Trophoblast cell (in vitro differentiated cells and primary cell): ENCODE results near the gene STX19.
A peak's percentile ranks its signal among the peaks of the same experiment; 100 is the strongest.

Experiments used
- DNase-seq, 2 donors: peaks; one replicate each; pipeline ENCODE4 v3.0.0-alpha.2; 2016
- H2AFZ ChIP-seq: 2 replicates; pipeline ENCODE4 v1.6.1; 2013; ENCODE audit warnings: low read length, moderate library complexity, mild to moderate bottlenecking; ENCODE audit not compliant: insufficient read depth, poor library complexity
- H2AK5ac ChIP-seq: 2 replicates; pipeline ENCODE4 v1.6.1; 2013; ENCODE audit warnings: mild to moderate bottlenecking, low read length
- H2BK120ac ChIP-seq: 2 replicates; pipeline ENCODE4 v1.6.1; 2013; ENCODE audit warnings: low read length, mild to moderate bottlenecking, moderate library complexity; ENCODE audit not compliant: insufficient read depth, poor library complexity
- H2BK12ac ChIP-seq: 2 replicates; pipeline ENCODE4 v1.6.1; 2013; ENCODE audit warnings: mild to moderate bottlenecking, low read length, moderate library complexity
- H2BK5ac ChIP-seq: 2 replicates; pipeline ENCODE4 v1.6.1; 2013; ENCODE audit warnings: low read length, low read depth, moderate library complexity, mild to moderate bottlenecking; ENCODE audit not compliant: poor library complexity
- H3K14ac ChIP-seq: 2 replicates; pipeline ENCODE4 v1.6.1; 2013; ENCODE audit warnings: mild to moderate bottlenecking, low read length
- H3K18ac ChIP-seq: 2 replicates; pipeline ENCODE4 v1.6.1; 2013; ENCODE audit warnings: mild to moderate bottlenecking, low read length
- H3K23ac ChIP-seq: 2 replicates; pipeline ENCODE4 v1.6.1; 2013; ENCODE audit warnings: low read length
- H3K27ac ChIP-seq: 2 replicates; pipeline ENCODE4 v1.5.1; 2013; ENCODE audit warnings: low read depth, mild to moderate bottlenecking, inconsistent platforms, low read length, moderate library complexity
- H3K27me3 ChIP-seq: 2 replicates; pipeline ENCODE4 v1.6.1; 2013; ENCODE audit warnings: inconsistent platforms, mild to moderate bottlenecking, low read length, moderate library complexity; ENCODE audit not compliant: insufficient read depth
- H3K36me3 ChIP-seq, 2 experiments: 1 replicate in 1 of 2; 2 replicates in 1 of 2; pipeline ENCODE4 v1.6.1; 2013; ENCODE audit warnings: low read length in 2 of 2, mild to moderate bottlenecking in 2 of 2, moderate library complexity in 1 of 2; ENCODE audit not compliant: insufficient read depth in 2 of 2, control insufficient read depth in 1 of 2
- H3K4ac ChIP-seq: 2 replicates; pipeline ENCODE4 v1.6.1; 2013; ENCODE audit warnings: low read depth, mild to moderate bottlenecking, low read length, moderate library complexity
- H3K4me1 ChIP-seq, 2 experiments: 1 replicate in 1 of 2; 2 replicates in 1 of 2; pipeline ENCODE4 v1.6.1; 2013; ENCODE audit warnings: low read length in 2 of 2, mild to moderate bottlenecking in 2 of 2, moderate library complexity in 1 of 2; ENCODE audit not compliant: insufficient read depth in 2 of 2, control insufficient read depth in 1 of 2
- H3K4me2 ChIP-seq: 2 replicates; pipeline ENCODE4 v1.6.1; 2013; ENCODE audit warnings: inconsistent platforms, mild to moderate bottlenecking, low read length, moderate library complexity
- H3K4me3 ChIP-seq: 2 replicates; pipeline ENCODE4 v1.5.1; 2013; ENCODE audit warnings: mild to moderate bottlenecking, low read depth, low read length, inconsistent platforms
- H3K79me1 ChIP-seq: one replicate; pipeline ENCODE4 v1.6.1; 2013; ENCODE audit warnings: low read length
- H3K79me2 ChIP-seq: 2 replicates; pipeline ENCODE4 v1.6.1; 2013; ENCODE audit warnings: low read length, mild to moderate bottlenecking; ENCODE audit not compliant: control insufficient read depth, insufficient read depth, poor library complexity
- H3K9ac ChIP-seq: 2 replicates; pipeline ENCODE4 v1.6.1; 2013; ENCODE audit warnings: mild to moderate bottlenecking, low read length
- H3K9me3 ChIP-seq: 2 replicates; pipeline ENCODE4 v1.6.1; 2013; ENCODE audit warnings: low read depth, mild to moderate bottlenecking, control low read depth, inconsistent platforms, low read length; ENCODE audit not compliant: insufficient read depth
- H4K12ac ChIP-seq: 2 replicates; pipeline ENCODE4 v1.6.1; 2013; ENCODE audit warnings: low read depth, mild to moderate bottlenecking, low read length, moderate library complexity
- H4K8ac ChIP-seq: 2 replicates; pipeline ENCODE4 v1.6.1; 2013; ENCODE audit warnings: low read depth, mild to moderate bottlenecking, low read length, moderate library complexity
- H4K91ac ChIP-seq: one replicate; pipeline ENCODE4 v1.6.1; 2013; ENCODE audit warnings: low read depth, mild to moderate bottlenecking, low read length, moderate library complexity
- WGBS: extraction: QIAGEN DNeasy Blood & Tissue Kit; methylation state at CpG from one replicate; pipeline ENCODE4 v1.1.7; 2013; ENCODE audit warnings: missing lambda C conversion rate; ENCODE audit not compliant: insufficient read length, insufficient coverage; ENCODE audit errors: extremely low coverage; 5-methylcytosine and 5-hydroxymethylcytosine counted together

STX19 gene

DNA sequence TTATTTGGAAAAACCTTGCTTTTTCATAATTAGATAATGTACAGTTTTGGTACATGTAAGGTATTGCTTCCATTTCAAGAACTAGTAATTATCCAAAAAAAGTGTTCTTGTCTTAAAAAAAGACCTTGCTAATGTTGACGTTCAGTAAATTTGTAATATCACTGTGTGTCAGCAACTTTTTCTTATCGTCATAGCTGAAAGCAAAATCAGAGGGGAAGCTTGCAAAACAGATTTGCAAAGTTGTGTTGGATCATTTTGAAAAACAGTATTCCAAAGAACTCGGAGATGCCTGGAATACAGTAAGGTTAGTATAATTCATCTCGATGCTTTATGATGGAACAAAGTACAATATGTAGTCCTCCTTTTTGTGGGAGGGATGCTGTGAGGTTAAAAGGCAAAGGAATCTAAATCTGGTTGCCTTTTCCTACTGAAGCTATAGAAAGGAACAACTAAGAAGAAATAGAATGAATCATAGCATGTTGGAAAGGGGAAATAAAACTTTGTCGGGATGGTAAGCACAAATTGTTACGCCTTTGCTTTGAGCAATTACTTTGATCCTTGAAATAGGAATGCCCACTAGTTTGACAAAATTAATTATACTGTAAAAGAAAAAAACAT, 36.0 kb upstream of the STX19 start:
- WGBS = no CpG with 5 or more reads among the region's 6 CpGs
- Histone ChIP-seq H3K14ac (no peak overlapping the region), H3K4me1 (peaks cover 1 to 3% of the 10 kb centered on the region in 2 experiments), H3K9me3 (no peaks in the 10 kb centered on the region), H2AFZ (no peak overlapping the region), H3K27ac (no peak overlapping the region), H3K9ac (no peak overlapping the region), H4K12ac (no peak overlapping the region), H3K36me3 (peaks cover 2% of the 10 kb centered on the region in 2 experiments), H3K4me3 (no peak overlapping the region), H3K18ac (no peak overlapping the region), H4K8ac (no peak overlapping the region), H3K79me1 (peaks cover 7% of the 10 kb centered on the region), H3K79me2 (peaks cover 4% of the 10 kb centered on the region), H2BK120ac (no peak overlapping the region), H2AK5ac (no peak overlapping the region), H2BK12ac (no peak overlapping the region), H2BK5ac (no peak overlapping the region), H4K91ac (no peak overlapping the region), H3K4ac (no peak overlapping the region), H3K4me2 (no peak overlapping the region), H3K23ac (no peak overlapping the region), H3K27me3 (no peaks in the 10 kb centered on the region)
- no peak for DNase-seq

DNA sequence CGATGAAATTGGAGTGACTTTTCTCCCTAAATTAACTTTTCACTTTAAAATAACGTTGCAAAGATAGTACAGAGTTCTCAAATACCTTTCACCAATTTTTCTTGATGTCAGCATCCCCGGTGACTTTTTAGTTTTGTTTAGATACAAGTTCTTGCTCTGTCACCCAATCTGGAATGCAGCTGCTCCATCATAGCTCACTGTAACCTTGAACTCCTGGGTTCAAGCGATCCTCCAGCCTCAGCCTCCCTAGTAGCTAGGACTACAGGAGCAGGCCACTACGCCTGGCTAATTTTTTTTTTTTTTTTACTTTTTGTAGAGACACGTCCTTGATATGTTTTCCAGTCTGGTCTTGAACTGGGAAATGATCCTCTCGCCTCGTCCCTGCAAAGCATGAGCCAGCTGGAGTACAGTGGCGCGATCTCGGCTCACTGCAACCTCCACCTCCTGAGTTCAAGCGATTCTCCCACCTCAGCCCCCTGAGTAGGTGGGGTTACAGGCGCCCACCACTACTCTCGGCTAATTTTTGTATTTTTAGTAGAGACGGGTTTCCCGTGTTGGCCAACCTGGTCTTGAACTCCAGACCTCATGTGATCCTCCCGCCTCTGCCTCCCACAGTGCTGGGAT, 35.2 kb upstream of the STX19 start:
- Histone ChIP-seq H3K14ac (no peak overlapping the region), H3K4me3 (peak overlapping the region; percentile 53), H3K23ac (no peak overlapping the region), H4K8ac (peak overlapping the region; percentile 66), H3K36me3 (peaks cover 2 to 4% of the 10 kb centered on the region in 2 experiments), H2AK5ac (peak overlapping the region; percentile 69), H2BK12ac (no peak overlapping the region), H3K4ac (peak overlapping the region; percentile 71), H3K27ac (peak overlapping the region; percentile 85), H4K12ac (peak overlapping the region; percentile 57), H2BK120ac (no peak overlapping the region), H3K79me2 (peaks cover 4% of the 10 kb centered on the region), H2AFZ (peak overlapping the region; percentile 75), H3K9ac (peak overlapping the region; percentile 42), H4K91ac (no peak overlapping the region), H3K18ac (no peak overlapping the region), H2BK5ac (no peak overlapping the region), H3K4me2 (peak overlapping the region; percentile 67), H3K27me3 (no peaks in the 10 kb centered on the region), H3K79me1 (peaks cover 7% of the 10 kb centered on the region), H3K4me1 (peaks cover 1 to 3% of the 10 kb centered on the region in 2 experiments), H3K9me3 (no peaks in the 10 kb centered on the region)
- WGBS = no CpG with 5 or more reads among the region's 17 CpGs
- no peak for DNase-seq

DNA sequence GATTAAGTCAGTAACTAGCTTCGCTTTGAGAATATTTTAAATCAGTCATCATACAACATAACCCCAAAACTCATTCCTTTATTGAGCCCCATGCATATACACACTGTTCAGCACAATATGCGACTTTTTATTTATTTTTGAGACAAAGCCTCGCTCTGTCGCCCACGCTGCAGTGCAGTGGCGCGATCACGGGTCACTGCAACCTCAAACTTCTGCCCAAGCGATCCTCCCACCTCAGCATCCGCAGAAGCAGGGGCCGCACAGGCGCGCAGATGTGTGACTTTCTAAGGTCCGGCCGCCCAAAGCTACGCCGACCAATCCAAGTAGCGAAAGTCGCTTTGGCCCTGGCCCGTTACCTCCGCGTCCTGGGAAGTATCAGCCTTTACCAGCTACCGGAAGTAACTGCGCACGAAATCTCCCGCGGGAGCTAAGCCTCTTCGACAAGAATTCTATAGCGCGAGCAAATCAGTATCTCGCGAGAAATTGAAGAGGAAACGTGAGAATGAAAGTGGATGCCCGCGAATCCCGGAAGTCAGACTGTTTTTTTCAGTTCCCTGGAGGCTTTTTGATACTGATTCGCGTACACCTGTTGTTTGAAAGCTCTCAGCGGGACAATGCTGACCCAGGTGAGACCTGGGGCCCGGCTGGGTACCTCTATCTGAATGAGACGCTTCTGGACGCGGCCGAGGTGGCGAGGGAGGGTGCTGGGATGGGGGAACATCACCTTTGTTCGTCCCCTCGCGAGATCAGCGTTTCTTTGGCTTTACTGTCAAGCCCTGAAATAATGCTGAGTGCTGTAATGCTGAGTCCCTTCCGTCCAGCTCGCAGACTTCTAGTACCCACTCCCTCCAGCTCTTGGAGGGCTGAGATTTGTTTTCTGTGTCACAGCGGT, 34.4 kb upstream of the STX19 start, which contains the start of the genes DHFR2 and NSUN3:
DHFR2 (minus strand) TSS at position 404 of the 892 bp plus-strand sequence. CDS start 1,405 bp downstream, outside the sequence.
NSUN3 (plus strand) TSS at position 549 of the 892 bp plus-strand sequence; CDS start at position 615, 66 bp downstream.
- Histone ChIP-seq H3K4me1 (peaks cover 1 to 3% of the 10 kb centered on the region in 2 experiments), H3K18ac (peak within 1 kb of the TSS; percentile 78), H3K27me3 (no peaks in the 10 kb centered on the region), H3K36me3 (peaks cover 2 to 4% of the 10 kb centered on the region in 2 experiments), H4K8ac (peak within 1 kb of the TSS; percentile 93), H4K91ac (peak within 1 kb of the TSS; percentile 81), H3K27ac (peak within 1 kb of the TSS; percentile 85), H3K23ac (no peak within 1 kb of the TSS), H2BK5ac (peak within 1 kb of the TSS; percentile 96), H3K4me2 (peak within 1 kb of the TSS; percentile 67), H3K79me2 (peaks cover 4% of the 10 kb centered on the region), H3K9me3 (no peaks in the 10 kb centered on the region), H3K14ac (peak within 1 kb of the TSS; percentile 89), H3K4ac (peak within 1 kb of the TSS; percentile 71), H2AK5ac (peak within 1 kb of the TSS; percentile 69), H3K79me1 (peaks cover 7% of the 10 kb centered on the region), H2BK120ac (peak within 1 kb of the TSS; percentile 87), H3K9ac (peak within 1 kb of the TSS; percentile 95), H2BK12ac (no peak within 1 kb of the TSS), H4K12ac (peak within 1 kb of the TSS; percentile 96), H3K4me3 (peak within 1 kb of the TSS; percentile 83), H2AFZ (peak within 1 kb of the TSS; percentile 88)
- peak; percentile 93 to 99 for DNase-seq
- no CpG with 5 or more reads among the region's 52 CpGs for WGBS

DNA sequence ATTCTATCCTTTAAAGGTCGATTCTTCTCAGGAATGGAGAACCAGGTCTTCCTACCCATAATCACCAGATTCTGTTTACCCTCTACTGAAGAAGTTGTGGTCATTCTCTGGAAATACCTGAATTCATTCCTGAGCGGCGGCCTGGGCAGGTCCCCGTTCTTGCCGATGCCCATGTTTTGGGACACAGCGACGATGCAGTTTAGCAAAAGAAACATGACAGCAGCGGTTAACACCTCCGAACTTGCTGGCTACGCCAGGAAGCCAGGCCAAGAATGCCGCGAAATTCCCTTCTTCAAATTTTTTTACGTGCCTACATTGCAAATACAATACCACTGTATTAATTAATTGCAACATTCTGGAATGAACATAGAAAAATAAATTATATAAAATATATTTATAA, 32.9 kb upstream of the STX19 start:
- peaks cover 1 to 3% of the 10 kb centered on the region in 2 experiments for H3K4me1 ChIP-seq
- no peak overlapping the region for H2AFZ ChIP-seq
- H3K4me2 ChIP-seq = no peak overlapping the region
- whole genome bisulfite sequencing = no CpG with 5 or more reads among the region's 13 CpGs
- no peak overlapping the region for H3K27ac ChIP-seq
- H3K79me2 ChIP-seq = peaks cover 4% of the 10 kb centered on the region
- no peak overlapping the region for H2BK12ac ChIP-seq
- H3K27me3 ChIP-seq = no peaks in the 10 kb centered on the region
- no peak overlapping the region for H3K18ac ChIP-seq
- no peak overlapping the region for H3K23ac ChIP-seq
- H2BK120ac ChIP-seq = no peak overlapping the region
- H3K4ac ChIP-seq = no peak overlapping the region
- no peak overlapping the region for H3K4me3 ChIP-seq
- H2AK5ac ChIP-seq = no peak overlapping the region
- no peak overlapping the region for H4K91ac ChIP-seq
- H3K9ac ChIP-seq = no peak overlapping the region
- H4K8ac ChIP-seq = no peak overlapping the region
- peaks cover 7% of the 10 kb centered on the region for H3K79me1 ChIP-seq
- H3K14ac ChIP-seq = no peak overlapping the region
- no peak overlapping the region for H4K12ac ChIP-seq
- H3K36me3 ChIP-seq = peaks cover 2 to 4% of the 10 kb centered on the region in 2 experiments
- no peaks in the 10 kb centered on the region for H3K9me3 ChIP-seq
- no peak overlapping the region for H2BK5ac ChIP-seq
- DNase-seq = no peak
